ENCODE measurements around the gene DHFR. TPM values are rescaled to one million over a fixed set of nuclear protein-coding genes. Genes with fewer than 3 reads are reported as not detected.

DHFR gene
- total RNA-seq, 1 donor from 2014 or later = 128 TPM

DNA sequence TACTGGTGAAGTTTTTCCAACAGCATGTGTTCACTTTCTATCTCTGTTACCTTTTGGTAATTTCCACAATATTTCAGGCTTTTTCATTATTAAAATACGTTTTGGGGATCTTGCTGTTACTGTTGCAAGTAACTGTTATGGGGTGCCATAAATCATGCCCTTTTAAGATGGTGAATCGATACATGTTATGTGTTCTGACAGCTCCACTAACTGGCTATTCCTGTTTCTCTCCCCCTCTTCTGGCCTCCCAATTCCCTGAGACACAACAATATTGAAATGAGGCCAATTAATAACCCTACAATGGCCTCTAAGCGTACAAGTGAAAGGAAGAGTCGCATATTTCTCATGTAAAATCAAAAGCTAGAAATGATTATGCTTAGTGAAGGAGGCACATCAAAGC lies 13.4 kb downstream of the DHFR start:
- Mint-ChIP-seq H3K4me3 (no peak overlapping the region), H3K9me3 (peaks cover 6% of the 10 kb centered on the region), H3K4me1 (no peaks in the 10 kb centered on the region), H3K36me3 (peaks cover 66% of the 10 kb centered on the region), H3K27ac (no peak overlapping the region), H3K27me3 (ENCODE audit: insufficient read depth, low read depth) (no peaks in the 10 kb centered on the region)
- H4K20me1 ChIP-seq (ENCODE audit: low read depth) = no peaks in the 10 kb centered on the region
- peaks cover 48% of the 10 kb centered on the region for H3K36me3 ChIP-seq
- H2AFZ ChIP-seq (replicated peaks) = no peak overlapping the region
- no peak overlapping the region for H3K4me3 ChIP-seq
- no peak for TF ChIP-seq EZH2phosphoT487 (IDR thresholded peaks at IDR 0.05)
- peaks cover 2% of the 10 kb centered on the region for H3F3A ChIP-seq (ENCODE audit: low read depth)
- DNase-seq (ENCODE audit: low spot score) = no peak
- no peak overlapping the region for H3K27ac ChIP-seq
- no peaks in the 10 kb centered on the region for H3K79me2 ChIP-seq (ENCODE audit: low read depth)
- no peaks in the 10 kb centered on the region for H3K9me3 ChIP-seq (ENCODE audit: low read depth)
- no peak overlapping the region for H3K4me2 ChIP-seq
- H3K27me3 ChIP-seq = no peaks in the 10 kb centered on the region
- no peak overlapping the region for H3K9ac ChIP-seq
- no peaks in the 10 kb centered on the region for H3K4me1 ChIP-seq

DNA sequence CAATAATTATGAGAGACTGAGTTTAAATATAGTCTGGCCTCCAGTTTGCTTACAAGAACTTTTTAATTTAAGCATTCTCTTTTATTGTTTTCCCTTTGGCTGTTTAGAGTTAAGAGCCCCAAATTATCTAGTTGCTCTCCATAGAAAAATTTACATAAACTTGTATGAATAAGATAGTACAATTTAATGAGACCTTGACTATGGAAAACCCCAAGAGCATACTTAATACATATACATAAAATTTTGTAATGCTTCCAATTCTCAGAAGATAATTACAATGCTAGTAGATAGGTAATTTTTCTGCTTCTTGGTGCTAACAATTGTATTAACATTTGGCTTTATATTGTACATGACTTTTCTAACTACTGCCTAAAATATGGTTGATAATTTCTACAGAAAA lies 20.6 kb downstream of the DHFR start:
- Histone ChIP-seq H3K4me2 (no peak overlapping the region), H3K27ac (no peak overlapping the region), H3K27me3 (no peaks in the 10 kb centered on the region), H3K9ac (no peak overlapping the region), H3K79me2 (ENCODE audit: low read depth) (no peaks in the 10 kb centered on the region), H3K36me3 (peaks cover 53% of the 10 kb centered on the region), H4K20me1 (ENCODE audit: low read depth) (no peaks in the 10 kb centered on the region), H3K9me3 (ENCODE audit: low read depth) (no peaks in the 10 kb centered on the region), H3K4me3 (no peak overlapping the region), H2AFZ (replicated peaks) (no peak overlapping the region), H3F3A (ENCODE audit: low read depth) (no peaks in the 10 kb centered on the region), H3K4me1 (no peaks in the 10 kb centered on the region)
- TF ChIP-seq EZH2 (IDR thresholded peaks at IDR 0.05) = no peak
- no peak for TF ChIP-seq EZH2phosphoT487 (IDR thresholded peaks at IDR 0.05)
- TF ChIP-seq, protein P1, sequence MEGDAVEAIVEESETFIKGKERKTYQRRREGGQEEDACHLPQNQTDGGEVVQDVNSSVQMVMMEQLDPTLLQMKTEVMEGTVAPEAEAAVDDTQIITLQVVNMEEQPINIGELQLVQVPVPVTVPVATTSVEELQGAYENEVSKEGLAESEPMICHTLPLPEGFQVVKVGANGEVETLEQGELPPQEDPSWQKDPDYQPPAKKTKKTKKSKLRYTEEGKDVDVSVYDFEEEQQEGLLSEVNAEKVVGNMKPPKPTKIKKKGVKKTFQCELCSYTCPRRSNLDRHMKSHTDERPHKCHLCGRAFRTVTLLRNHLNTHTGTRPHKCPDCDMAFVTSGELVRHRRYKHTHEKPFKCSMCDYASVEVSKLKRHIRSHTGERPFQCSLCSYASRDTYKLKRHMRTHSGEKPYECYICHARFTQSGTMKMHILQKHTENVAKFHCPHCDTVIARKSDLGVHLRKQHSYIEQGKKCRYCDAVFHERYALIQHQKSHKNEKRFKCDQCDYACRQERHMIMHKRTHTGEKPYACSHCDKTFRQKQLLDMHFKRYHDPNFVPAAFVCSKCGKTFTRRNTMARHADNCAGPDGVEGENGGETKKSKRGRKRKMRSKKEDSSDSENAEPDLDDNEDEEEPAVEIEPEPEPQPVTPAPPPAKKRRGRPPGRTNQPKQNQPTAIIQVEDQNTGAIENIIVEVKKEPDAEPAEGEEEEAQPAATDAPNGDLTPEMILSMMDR (IDR thresholded peaks at IDR 0.05) = no peak
- no peaks in the 10 kb centered on the region for H3K4me1 Mint-ChIP-seq
- DNase-seq (ENCODE audit: low spot score) = no peak
- H3K27ac Mint-ChIP-seq = no peak overlapping the region
- no peaks in the 10 kb centered on the region for H3K27me3 Mint-ChIP-seq (ENCODE audit: insufficient read depth, low read depth)
- H3K4me3 Mint-ChIP-seq = no peak overlapping the region
- no peaks in the 10 kb centered on the region for H3K9me3 Mint-ChIP-seq
- peaks cover 40% of the 10 kb centered on the region for H3K36me3 Mint-ChIP-seq

DNA sequence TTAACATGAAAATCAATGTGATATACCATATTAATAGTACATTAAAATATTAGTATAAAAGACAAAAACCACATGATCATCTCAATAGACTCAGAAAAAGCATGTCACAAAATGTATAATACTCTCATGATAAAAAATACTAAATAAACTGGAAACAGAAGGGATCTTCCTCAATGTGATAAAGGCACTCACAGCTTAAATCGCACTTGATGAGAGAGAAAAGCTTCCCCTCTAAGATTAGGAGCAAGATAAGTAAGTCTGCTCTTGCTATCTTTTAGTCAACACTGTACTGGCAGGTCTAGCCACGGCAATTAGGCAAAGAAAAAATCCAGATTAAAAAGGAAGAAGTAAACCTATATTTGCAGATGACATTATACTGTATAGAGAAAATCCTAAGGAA lies 22.1 kb downstream of the DHFR start:
- no peak overlapping the region for H3K9ac ChIP-seq
- H2AFZ ChIP-seq (replicated peaks) = no peak overlapping the region
- no peaks in the 10 kb centered on the region for H3F3A ChIP-seq (ENCODE audit: low read depth)
- no peaks in the 10 kb centered on the region for H3K27me3 ChIP-seq
- Mint-ChIP-seq H3K4me3 (no peak overlapping the region), H3K4me1 (no peaks in the 10 kb centered on the region), H3K27ac (no peak overlapping the region), H3K27me3 (ENCODE audit: insufficient read depth, low read depth) (no peaks in the 10 kb centered on the region), H3K9me3 (no peaks in the 10 kb centered on the region), H3K36me3 (peaks cover 33% of the 10 kb centered on the region)
- no peak overlapping the region for H3K4me2 ChIP-seq
- no peaks in the 10 kb centered on the region for H4K20me1 ChIP-seq (ENCODE audit: low read depth)
- H3K36me3 ChIP-seq = peaks cover 43% of the 10 kb centered on the region
- H3K27ac ChIP-seq = no peak overlapping the region
- DNase-seq (ENCODE audit: low spot score) = no peak
- TF ChIP-seq, protein P1 (IDR thresholded peaks at IDR 0.05) = no peak
- TF ChIP-seq EZH2 (IDR thresholded peaks at IDR 0.05) (no peak), EZH2phosphoT487 (IDR thresholded peaks at IDR 0.05) (no peak)
- H3K4me1 ChIP-seq = no peaks in the 10 kb centered on the region
- H3K4me3 ChIP-seq = no peak overlapping the region
- H3K9me3 ChIP-seq (ENCODE audit: low read depth) = no peaks in the 10 kb centered on the region
- H3K79me2 ChIP-seq (ENCODE audit: low read depth) = no peaks in the 10 kb centered on the region

DNA sequence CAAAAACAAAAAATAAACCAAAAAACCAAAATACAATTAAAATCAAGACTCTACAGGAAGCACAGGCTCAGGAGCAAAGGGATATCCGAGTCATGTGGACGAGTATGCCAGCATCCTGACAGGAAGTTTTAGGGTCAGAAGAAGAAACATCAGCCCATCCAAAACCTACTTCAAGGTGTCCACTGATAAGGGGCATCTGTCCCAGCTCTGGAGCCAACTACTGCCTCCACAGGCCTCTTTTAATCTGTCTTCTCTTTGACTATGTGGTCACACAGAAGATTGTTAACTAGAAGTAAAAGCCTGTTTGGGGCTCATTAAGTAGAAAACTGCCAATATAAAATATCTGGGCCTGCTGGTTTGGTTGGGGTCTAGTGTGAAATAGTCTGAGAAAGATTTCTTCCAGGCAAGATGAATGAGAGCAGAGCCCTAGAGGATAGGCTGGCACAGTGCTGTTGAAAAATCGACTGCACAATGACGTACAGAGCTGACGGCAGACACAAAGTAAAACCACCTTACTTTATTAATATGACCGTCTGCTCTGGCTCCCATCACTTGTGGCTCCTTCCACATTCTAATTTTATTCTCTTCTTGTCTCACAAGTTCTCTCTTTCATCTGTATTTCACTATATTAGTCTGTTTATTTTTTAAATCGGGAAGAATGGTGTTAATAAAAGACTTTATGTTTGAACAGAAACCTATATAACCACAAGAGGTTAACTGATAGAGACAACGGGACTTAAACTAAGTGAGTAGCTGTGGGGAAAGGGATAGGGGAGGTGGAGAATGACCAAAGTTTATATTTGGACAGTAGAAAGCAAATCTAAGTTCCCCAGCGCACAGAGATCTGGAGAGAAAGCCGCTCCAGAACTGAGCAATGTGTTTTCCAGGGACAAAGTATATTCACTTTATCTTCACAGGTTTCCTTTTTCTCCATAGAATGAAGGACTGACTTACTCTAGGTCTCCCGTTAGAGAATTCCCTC lies 23.2 kb downstream of the DHFR start:
- Histone ChIP-seq H3K27ac (no peak overlapping the region), H2AFZ (replicated peaks) (no peak overlapping the region), H3K4me1 (no peaks in the 10 kb centered on the region), H3K9ac (no peak overlapping the region), H3K27me3 (no peaks in the 10 kb centered on the region), H3K9me3 (ENCODE audit: low read depth) (no peaks in the 10 kb centered on the region), H4K20me1 (ENCODE audit: low read depth) (no peaks in the 10 kb centered on the region), H3K4me3 (no peak overlapping the region), H3K4me2 (no peak overlapping the region), H3K36me3 (peaks cover 38% of the 10 kb centered on the region), H3K79me2 (ENCODE audit: low read depth) (no peaks in the 10 kb centered on the region), H3F3A (ENCODE audit: low read depth) (no peaks in the 10 kb centered on the region)
- no peak overlapping the region for H3K4me3 Mint-ChIP-seq
- no peak for DNase-seq (ENCODE audit: low spot score)
- no peaks in the 10 kb centered on the region for H3K4me1 Mint-ChIP-seq
- no peaks in the 10 kb centered on the region for H3K9me3 Mint-ChIP-seq
- TF ChIP-seq EZH2phosphoT487 (IDR thresholded peaks at IDR 0.05) (no peak), EZH2 (IDR thresholded peaks at IDR 0.05) (no peak)
- TF ChIP-seq, protein P1 (IDR thresholded peaks at IDR 0.05) = no peak
- H3K27ac Mint-ChIP-seq = no peak overlapping the region
- H3K27me3 Mint-ChIP-seq (ENCODE audit: insufficient read depth, low read depth) = no peaks in the 10 kb centered on the region
- H3K36me3 Mint-ChIP-seq = peaks cover 32% of the 10 kb centered on the region

Measured in neural progenitor cell (in vitro differentiated cells).